Measurements from ENCODE around the gene ANXA3.

DNA sequence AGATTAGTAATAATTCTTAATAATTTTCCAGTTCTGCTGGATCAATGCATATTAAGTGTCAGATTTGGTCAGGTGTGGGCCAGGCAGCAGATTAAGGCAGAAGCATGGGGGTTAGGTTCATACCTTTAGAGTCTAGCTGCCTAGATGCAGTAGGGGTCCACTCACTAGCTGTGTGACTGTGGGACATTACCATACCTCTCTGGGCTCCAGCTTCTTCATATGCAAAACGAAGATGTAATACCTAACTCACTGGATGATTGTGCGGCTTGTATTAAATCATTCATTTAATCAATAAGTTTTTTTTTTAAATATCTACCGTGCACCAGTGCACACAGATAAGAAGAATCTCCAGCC, 1.4 kb downstream of the ANXA3 start:
- TF ChIP-seq, protein P1, sequence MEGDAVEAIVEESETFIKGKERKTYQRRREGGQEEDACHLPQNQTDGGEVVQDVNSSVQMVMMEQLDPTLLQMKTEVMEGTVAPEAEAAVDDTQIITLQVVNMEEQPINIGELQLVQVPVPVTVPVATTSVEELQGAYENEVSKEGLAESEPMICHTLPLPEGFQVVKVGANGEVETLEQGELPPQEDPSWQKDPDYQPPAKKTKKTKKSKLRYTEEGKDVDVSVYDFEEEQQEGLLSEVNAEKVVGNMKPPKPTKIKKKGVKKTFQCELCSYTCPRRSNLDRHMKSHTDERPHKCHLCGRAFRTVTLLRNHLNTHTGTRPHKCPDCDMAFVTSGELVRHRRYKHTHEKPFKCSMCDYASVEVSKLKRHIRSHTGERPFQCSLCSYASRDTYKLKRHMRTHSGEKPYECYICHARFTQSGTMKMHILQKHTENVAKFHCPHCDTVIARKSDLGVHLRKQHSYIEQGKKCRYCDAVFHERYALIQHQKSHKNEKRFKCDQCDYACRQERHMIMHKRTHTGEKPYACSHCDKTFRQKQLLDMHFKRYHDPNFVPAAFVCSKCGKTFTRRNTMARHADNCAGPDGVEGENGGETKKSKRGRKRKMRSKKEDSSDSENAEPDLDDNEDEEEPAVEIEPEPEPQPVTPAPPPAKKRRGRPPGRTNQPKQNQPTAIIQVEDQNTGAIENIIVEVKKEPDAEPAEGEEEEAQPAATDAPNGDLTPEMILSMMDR (IDR thresholded peaks at IDR 0.05): no peak
- no peak for TF ChIP-seq POLR2A (IDR thresholded peaks at IDR 0.05)

All from ovary (tissue), 3 donors.